Esophagus squamous epithelium (tissue), 4 donors: Measurements from ENCODE around the gene SENP6.

Experiments
- CTCF ChIP-seq, 6 experiments: fragments of 450-650 bp in 4 of 6; fragments of 200-600 bp in 2 of 6; sonication (generic) in 2 of 6; IDR thresholded peaks; one replicate each; pipeline ENCODE4 v1.5.1; 2016 to 2019; ENCODE audit warnings: antibody characterized with exemption in 6 of 6, mild to moderate bottlenecking in 4 of 6, moderate library complexity in 4 of 6
- POLR2A ChIP-seq, 4 donors: fragments of 450-650 bp; IDR thresholded peaks; one replicate each; pipeline ENCODE4 v1.6.1; 2017; ENCODE audit warnings: antibody characterized with exemption in 4 of 4, mild to moderate bottlenecking in 4 of 4, moderate library complexity in 3 of 4

GRCh38 chr6:75611702-75612375 is 10.2 kb downstream of the SENP6 start:
- TF ChIP-seq CTCF (IDR thresholded peaks at IDR 0.05) (no peak), POLR2A (IDR thresholded peaks at IDR 0.05) (no peak)
